ENCODE data around the gene MAP2K3.
"Not testable (repeated sequence)": the region's sequence is repeated elsewhere in the genome, so short reads cannot be mapped to it uniquely, and the experiment has no call there.

The MAP2K3 gene

DNA sequence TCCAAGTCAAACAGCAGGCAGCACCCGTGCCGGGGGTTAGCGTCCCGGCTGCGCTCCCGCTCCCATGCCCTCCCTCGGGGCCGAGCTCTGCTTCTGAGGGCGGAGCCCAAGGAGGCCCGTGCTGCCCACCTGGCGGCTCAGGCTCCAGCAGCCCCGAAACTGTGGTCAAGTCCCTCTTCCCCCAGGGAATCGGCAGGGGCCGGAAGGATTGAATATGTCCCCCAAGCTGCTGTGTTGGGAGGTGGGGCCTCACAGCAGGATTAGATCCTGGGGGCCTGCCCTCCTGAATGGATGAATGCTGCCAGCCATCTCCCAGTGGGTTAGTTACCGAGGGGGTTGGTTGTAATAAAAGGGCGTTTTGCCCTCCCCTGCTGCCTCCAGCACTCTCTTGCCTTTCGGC lies 33.9 kb downstream of the MAP2K3 start:
- TF ChIP-seq, protein P1, sequence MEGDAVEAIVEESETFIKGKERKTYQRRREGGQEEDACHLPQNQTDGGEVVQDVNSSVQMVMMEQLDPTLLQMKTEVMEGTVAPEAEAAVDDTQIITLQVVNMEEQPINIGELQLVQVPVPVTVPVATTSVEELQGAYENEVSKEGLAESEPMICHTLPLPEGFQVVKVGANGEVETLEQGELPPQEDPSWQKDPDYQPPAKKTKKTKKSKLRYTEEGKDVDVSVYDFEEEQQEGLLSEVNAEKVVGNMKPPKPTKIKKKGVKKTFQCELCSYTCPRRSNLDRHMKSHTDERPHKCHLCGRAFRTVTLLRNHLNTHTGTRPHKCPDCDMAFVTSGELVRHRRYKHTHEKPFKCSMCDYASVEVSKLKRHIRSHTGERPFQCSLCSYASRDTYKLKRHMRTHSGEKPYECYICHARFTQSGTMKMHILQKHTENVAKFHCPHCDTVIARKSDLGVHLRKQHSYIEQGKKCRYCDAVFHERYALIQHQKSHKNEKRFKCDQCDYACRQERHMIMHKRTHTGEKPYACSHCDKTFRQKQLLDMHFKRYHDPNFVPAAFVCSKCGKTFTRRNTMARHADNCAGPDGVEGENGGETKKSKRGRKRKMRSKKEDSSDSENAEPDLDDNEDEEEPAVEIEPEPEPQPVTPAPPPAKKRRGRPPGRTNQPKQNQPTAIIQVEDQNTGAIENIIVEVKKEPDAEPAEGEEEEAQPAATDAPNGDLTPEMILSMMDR (IDR thresholded peaks at IDR 0.05): no peak
- H3K4me1 ChIP-seq: no peaks in the 10 kb centered on the region
- no peaks in the 10 kb centered on the region for H3K36me3 ChIP-seq (ENCODE audit: control insufficient read depth, insufficient read depth, low read length)
- no peak overlapping the region for H3K4me3 ChIP-seq (ENCODE audit: low read depth, low read length)
- no peaks in the 10 kb centered on the region for H3K9me3 ChIP-seq (ENCODE audit: control insufficient read depth, low read length)
- H3K4me2 ChIP-seq (ENCODE audit: low read length): no peak overlapping the region
- no peaks in the 10 kb centered on the region for H3K27me3 ChIP-seq (ENCODE audit: control insufficient read depth, insufficient read depth, low read length)
- no peak overlapping the region for H3K9ac ChIP-seq
- no peak overlapping the region for H3K27ac ChIP-seq
- H3K79me2 ChIP-seq: no peaks in the 10 kb centered on the region
- no peak overlapping the region for H2AFZ ChIP-seq

DNA sequence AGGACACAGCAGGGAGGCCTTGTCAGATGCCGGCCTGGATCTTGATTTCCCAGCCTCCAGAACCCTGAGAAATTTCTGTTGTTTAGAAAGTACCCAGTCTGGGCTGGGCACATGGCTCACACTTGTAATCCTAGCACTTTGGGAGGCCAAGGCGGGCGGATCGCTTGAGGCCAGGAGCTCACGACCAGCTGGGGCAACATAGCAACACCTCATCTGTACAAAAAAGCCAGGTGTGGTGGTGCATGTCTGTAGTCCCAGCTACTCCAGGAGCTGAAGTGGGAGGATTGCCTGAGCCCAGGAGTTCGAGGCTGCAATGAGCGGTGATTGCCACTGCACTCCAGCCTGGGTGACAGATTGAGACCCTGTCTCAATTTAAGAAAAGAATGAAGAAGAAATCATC lies 34.3 kb downstream of the MAP2K3 start:
- not testable (repeated sequence) for H2AFZ ChIP-seq; H3K4me2 ChIP-seq (ENCODE audit: low read length); H3K9me3 ChIP-seq (ENCODE audit: control insufficient read depth, low read length); H3K9ac ChIP-seq; H3K4me1 ChIP-seq; H3K36me3 ChIP-seq (ENCODE audit: control insufficient read depth, insufficient read depth, low read length); H3K27ac ChIP-seq; H3K4me3 ChIP-seq (ENCODE audit: low read depth, low read length); H3K79me2 ChIP-seq; H3K27me3 ChIP-seq (ENCODE audit: control insufficient read depth, insufficient read depth, low read length)

DNA sequence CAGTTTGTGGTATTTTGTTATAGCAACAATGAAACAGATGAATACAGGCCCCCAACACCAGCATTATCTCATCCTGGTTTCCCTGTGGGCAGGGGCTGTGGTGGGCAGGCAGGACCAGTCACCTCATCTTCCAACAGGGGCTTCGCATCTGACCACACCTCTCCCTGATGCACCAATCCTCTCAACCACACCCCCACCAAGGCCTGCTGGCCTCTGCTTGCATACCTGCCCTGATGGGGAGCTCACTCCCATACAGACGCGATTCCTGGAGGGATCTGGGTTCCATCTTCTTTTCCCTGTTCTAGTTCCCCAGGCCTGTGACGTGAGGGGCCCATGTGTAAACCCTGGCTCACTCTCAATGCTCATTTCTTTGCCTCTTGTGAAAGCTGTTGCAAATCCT lies 34.7 kb downstream of the MAP2K3 start:
- not testable (repeated sequence) for H3K9ac ChIP-seq, H3K4me1 ChIP-seq

DNA sequence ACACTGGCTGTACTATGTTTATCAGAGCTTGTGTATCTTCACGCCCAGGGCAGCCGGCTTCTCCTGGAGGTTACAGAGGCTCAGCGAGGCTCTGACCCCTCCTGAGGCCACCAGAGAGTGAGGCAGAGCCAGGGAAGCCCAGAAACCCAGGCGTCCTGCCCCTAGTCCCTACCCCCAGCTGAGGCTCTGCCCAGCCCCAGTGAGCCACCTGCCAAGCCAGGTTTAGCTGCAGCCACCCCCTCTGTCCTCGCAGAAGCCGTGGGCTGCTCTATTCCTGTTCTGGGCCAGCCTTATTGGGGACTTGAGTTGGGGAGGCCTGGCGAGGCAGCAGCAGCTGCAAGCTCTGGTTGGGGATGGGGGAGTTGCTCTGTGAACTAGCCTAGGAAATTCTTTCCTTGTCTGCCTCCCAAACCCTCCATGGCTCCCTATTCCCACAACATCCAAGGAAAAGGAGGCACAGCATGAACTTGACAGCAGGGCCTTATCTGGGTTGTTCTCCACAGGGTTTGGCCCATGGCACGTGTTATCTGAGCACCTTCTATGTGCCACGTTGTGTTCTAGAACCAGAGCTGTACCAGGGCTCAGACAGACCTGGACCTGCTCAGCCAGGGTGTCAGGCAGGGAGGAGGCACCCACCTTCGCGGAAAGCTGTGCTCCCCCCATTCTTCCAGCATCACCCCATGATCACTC lies 35.3 kb downstream of the MAP2K3 start:
- H3K79me2 ChIP-seq; H3K9ac ChIP-seq; H3K36me3 ChIP-seq (ENCODE audit: control insufficient read depth, insufficient read depth, low read length); H3K4me2 ChIP-seq (ENCODE audit: low read length); H3K4me1 ChIP-seq; H3K9me3 ChIP-seq (ENCODE audit: control insufficient read depth, low read length); H3K27ac ChIP-seq; H2AFZ ChIP-seq; H3K27me3 ChIP-seq (ENCODE audit: control insufficient read depth, insufficient read depth, low read length); H3K4me3 ChIP-seq (ENCODE audit: low read depth, low read length): not testable (repeated sequence)

More for the DNA sequence above, 34.7 kb downstream of the MAP2K3 start:
- not testable (repeated sequence) for H3K4me3 ChIP-seq (ENCODE audit: low read depth, low read length); H3K27me3 ChIP-seq (ENCODE audit: control insufficient read depth, insufficient read depth, low read length); H3K27ac ChIP-seq; H3K4me2 ChIP-seq (ENCODE audit: low read length); H3K9me3 ChIP-seq (ENCODE audit: control insufficient read depth, low read length); H2AFZ ChIP-seq; H3K36me3 ChIP-seq (ENCODE audit: control insufficient read depth, insufficient read depth, low read length); H3K79me2 ChIP-seq

DNA sequence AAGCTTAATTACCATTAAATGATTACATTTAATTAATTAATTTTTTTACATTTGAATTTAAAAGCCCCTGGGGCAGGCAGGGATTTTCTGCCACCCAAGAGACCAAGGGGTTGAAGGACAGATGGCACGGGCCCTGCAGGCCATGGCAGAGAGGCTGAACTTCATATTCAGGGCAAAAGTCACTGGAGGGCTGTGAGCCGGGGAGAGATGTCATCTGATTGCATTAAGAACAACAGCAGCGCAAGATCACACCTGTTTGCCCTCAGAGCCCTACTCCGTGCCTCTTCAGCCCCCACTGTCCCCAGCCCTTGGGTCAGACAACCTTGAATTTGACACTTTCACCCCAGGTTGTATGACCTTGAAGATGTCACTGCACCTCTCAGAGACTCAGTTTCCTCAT lies 35.9 kb downstream of the MAP2K3 start:
- not testable (repeated sequence) for H3K4me2 ChIP-seq (ENCODE audit: low read length); H3K9ac ChIP-seq; H3K79me2 ChIP-seq; H3K9me3 ChIP-seq (ENCODE audit: control insufficient read depth, low read length); H2AFZ ChIP-seq; H3K4me3 ChIP-seq (ENCODE audit: low read depth, low read length); H3K27me3 ChIP-seq (ENCODE audit: control insufficient read depth, insufficient read depth, low read length); H3K36me3 ChIP-seq (ENCODE audit: control insufficient read depth, insufficient read depth, low read length); H3K27ac ChIP-seq; H3K4me1 ChIP-seq

DNA sequence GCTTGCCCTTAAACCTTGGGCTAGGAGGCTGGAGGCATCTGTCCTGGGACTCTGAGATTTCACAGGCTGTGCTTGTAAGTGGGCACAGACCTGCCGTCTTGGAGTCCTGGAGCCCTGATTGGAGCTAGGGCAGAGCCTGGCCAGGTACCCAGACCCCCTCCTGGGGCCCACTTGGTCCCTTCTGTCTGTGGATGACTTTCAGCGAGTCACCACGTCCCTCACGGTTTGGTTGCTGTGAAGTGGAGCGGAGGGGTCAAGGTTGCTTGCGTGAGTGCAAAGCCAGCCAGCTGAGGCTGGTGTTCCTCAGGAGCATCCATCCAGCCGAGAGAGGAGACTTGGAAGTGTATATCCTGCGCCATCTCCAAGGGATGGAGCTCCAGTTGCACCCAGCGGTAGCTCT lies 36.5 kb downstream of the MAP2K3 start:
- not testable (repeated sequence) for H3K36me3 ChIP-seq (ENCODE audit: control insufficient read depth, insufficient read depth, low read length); H3K79me2 ChIP-seq; H3K9me3 ChIP-seq (ENCODE audit: control insufficient read depth, low read length); H3K4me2 ChIP-seq (ENCODE audit: low read length); H2AFZ ChIP-seq; H3K4me1 ChIP-seq; H3K4me3 ChIP-seq (ENCODE audit: low read depth, low read length); H3K27me3 ChIP-seq (ENCODE audit: control insufficient read depth, insufficient read depth, low read length); H3K27ac ChIP-seq; H3K9ac ChIP-seq

DNA sequence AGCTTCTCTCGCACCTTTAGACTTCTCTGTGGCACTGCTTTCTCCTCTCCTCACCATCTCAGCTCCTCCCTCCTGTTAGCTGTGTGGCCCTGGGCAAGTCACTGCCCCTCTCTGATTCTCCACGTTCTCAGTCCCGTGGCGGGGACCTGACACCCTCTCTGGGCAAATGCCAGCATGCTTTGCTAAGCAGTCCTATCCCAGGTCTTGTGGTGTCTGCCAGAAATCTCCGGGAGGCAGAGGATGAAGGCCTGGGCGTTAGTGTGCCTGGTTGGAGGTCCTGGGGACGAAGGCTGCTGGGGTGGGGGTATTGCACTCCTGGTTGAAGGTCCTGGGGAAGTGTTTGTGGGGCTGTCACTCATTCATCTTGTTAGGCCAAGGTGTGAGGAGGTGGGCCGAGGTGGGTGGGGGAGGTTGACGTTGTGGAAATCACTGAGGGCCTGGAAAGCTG lies 37.3 kb downstream of the MAP2K3 start:
- not testable (repeated sequence) for H3K27me3 ChIP-seq (ENCODE audit: control insufficient read depth, insufficient read depth, low read length); H3K36me3 ChIP-seq (ENCODE audit: control insufficient read depth, insufficient read depth, low read length); H3K79me2 ChIP-seq; H3K9me3 ChIP-seq (ENCODE audit: control insufficient read depth, low read length); H3K4me2 ChIP-seq (ENCODE audit: low read length); H3K4me3 ChIP-seq (ENCODE audit: low read depth, low read length); H3K4me1 ChIP-seq; H2AFZ ChIP-seq; H3K9ac ChIP-seq; H3K27ac ChIP-seq

DNA sequence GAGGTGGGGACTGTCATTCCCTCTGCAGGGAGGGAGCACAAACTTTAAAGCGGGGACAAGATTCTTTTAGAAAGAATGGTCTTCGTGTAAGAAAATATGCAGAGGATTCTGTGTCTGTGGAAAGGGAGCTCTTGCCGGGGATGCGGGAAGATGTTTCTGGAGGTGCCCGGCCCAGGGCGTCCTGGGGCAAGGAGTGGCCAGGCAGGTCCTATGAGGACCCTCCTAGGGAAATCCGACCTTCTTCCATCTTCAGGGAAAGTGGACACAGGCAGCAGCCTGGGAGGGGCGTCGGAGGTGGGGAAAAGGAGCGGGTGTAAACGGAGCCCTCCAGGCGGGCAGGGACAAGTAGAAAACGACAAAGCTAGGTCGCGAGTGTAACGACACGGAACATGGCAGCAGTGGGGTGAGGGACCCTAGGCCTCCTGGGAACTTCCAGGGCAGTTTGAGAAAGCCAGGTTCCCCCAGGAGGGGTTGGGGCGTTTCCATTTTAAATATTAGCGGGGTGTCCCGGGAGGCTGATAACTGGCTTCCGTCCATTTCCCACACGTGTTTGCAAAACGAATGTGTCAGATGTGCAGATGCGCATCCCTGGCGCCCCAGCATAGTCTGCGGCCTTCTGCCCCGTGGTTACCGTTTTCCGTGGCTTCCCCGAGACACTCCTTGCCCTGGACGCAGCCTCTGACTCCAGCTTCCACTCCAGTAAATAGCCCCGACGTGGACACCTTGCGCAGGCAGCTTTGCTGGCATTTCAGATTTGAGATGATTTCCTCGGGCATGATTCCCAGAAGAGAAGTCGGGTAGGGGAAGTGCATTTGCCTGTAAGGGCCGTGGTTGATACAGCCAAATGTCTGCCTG lies 39.0 kb downstream of the MAP2K3 start:
- not testable (repeated sequence) for H3K9me3 ChIP-seq (ENCODE audit: control insufficient read depth, low read length); H3K27ac ChIP-seq; H3K27me3 ChIP-seq (ENCODE audit: control insufficient read depth, insufficient read depth, low read length); H3K9ac ChIP-seq; H3K79me2 ChIP-seq; H3K4me1 ChIP-seq; H3K36me3 ChIP-seq (ENCODE audit: control insufficient read depth, insufficient read depth, low read length)
- peak overlapping the region; percentile 74 for H2AFZ ChIP-seq
- peak overlapping the region; percentile 66 for H3K4me2 ChIP-seq (ENCODE audit: low read length)
- peak overlapping the region; percentile 61 for H3K4me3 ChIP-seq (ENCODE audit: low read depth, low read length)

DNA sequence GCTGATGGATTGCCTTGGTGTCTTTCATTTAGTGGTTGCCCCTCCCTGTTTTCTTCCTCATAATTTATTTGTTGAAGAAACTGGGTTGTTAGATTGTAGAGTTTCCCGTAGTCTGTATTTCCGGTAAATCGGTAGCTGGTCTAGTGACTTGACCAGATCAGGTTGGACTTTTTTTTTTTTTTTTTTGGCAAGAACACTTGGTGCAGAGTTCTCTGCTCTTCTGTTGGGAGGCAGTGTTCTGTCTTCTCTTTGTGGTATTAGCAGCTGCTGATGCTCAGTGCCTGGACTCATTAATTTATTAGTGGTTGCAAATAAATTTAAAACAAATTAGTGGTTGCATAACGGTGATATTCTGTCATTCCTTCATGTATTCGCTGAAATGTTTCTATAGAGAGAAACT lies 40.2 kb downstream of the MAP2K3 start:
- not testable (repeated sequence) for H3K4me2 ChIP-seq (ENCODE audit: low read length); H2AFZ ChIP-seq; H3K9me3 ChIP-seq (ENCODE audit: control insufficient read depth, low read length); H3K27ac ChIP-seq; H3K4me1 ChIP-seq; H3K27me3 ChIP-seq (ENCODE audit: control insufficient read depth, insufficient read depth, low read length); H3K79me2 ChIP-seq; H3K9ac ChIP-seq; H3K36me3 ChIP-seq (ENCODE audit: control insufficient read depth, insufficient read depth, low read length); H3K4me3 ChIP-seq (ENCODE audit: low read depth, low read length)

DNA sequence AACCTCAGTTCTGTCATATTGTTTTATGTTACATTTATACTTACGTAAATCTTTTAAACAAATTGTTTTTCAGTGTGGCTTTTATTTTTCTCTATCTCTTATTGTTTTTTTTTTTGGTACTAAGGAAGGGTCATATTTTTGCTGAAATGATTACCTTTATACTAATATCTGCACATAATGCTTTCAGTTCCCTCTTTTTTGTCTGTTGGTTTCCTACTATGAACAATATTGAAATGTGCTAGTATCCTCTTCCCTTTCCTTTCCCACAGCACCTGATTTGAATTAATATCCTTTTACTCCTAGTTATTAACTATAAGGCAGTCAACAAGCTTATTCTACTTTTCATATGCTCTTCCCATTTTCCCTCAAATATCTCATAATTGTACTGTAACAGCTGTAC lies 43.4 kb downstream of the MAP2K3 start:
- H3K4me2 ChIP-seq (ENCODE audit: low read length); H3K4me1 ChIP-seq; H2AFZ ChIP-seq; H3K27ac ChIP-seq; H3K9me3 ChIP-seq (ENCODE audit: control insufficient read depth, low read length); H3K9ac ChIP-seq; H3K27me3 ChIP-seq (ENCODE audit: control insufficient read depth, insufficient read depth, low read length); H3K79me2 ChIP-seq; H3K36me3 ChIP-seq (ENCODE audit: control insufficient read depth, insufficient read depth, low read length); H3K4me3 ChIP-seq (ENCODE audit: low read depth, low read length): not testable (repeated sequence)
